Upper lobe of left lung (tissue), 6 donors: ENCODE results near the gene TMEM131L. TPM values are rescaled to one million over a fixed set of nuclear protein-coding genes. Genes with fewer than 3 reads are reported as not detected.

Experiments used
- ATAC-seq, 2 donors: fragments of 200-7000 bp; cut with Tn5 transposase; one replicate each; pipeline ENCODE4 v1.9.1; 2022; ENCODE audit warnings: mild to moderate bottlenecking in 2 of 2, moderate library complexity in 2 of 2; ENCODE audit not compliant: low FRiP score in 2 of 2
- DNase-seq, 2 donors: peaks; one replicate each; pipeline ENCODE4 v3.0.0-alpha.2; 2019 to 2020
- H3K27ac ChIP-seq, 4 donors: fragments of 200-600 bp; sonication (generic); one replicate each; pipeline ENCODE4 v1.5.1; 2016 to 2019
- H3K27me3 ChIP-seq, 4 donors: fragments of 200-600 bp; sonication (generic); one replicate each; pipeline ENCODE4 v1.5.1; 2017 to 2019
- H3K36me3 ChIP-seq, 4 donors: fragments of 200-600 bp; sonication (generic); one replicate each; pipeline ENCODE4 v1.5.1; 2016 to 2019
- H3K4me1 ChIP-seq, 4 donors: fragments of 200-600 bp; sonication (generic); one replicate each; pipeline ENCODE4 v1.5.1; 2018 to 2019
- H3K4me3 ChIP-seq, 4 donors: fragments of 200-600 bp; sonication (generic); one replicate each; pipeline ENCODE4 v1.5.1; 2017 to 2019; ENCODE audit warnings: mild to moderate bottlenecking in 2 of 4, moderate library complexity in 1 of 4
- H3K9me3 ChIP-seq, 4 donors: fragments of 200-600 bp; sonication (generic); one replicate each; pipeline ENCODE4 v1.5.1; 2018 to 2019
- EP300 ChIP-seq, 4 donors: sonication (generic); formaldehyde crosslinking; IDR thresholded peaks; one replicate each; pipeline ENCODE4 v1.5.1; 2017; ENCODE audit warnings: antibody characterized with exemption in 4 of 4, control low read depth in 2 of 4
- POLR2A ChIP-seq, 4 donors: fragments of 450-650 bp; IDR thresholded peaks; one replicate each; pipeline ENCODE4 v1.5.1; 2016 to 2017; ENCODE audit warnings: antibody characterized with exemption in 4 of 4, mild to moderate bottlenecking in 2 of 4
- POLR2AphosphoS5 ChIP-seq, 2 donors: sonication (generic); formaldehyde crosslinking; IDR thresholded peaks; one replicate each; pipeline ENCODE4 v1.5.1; 2017; ENCODE audit warnings: antibody characterized with exemption in 2 of 2
- WGBS, 2 donors: methylation state at CpG; one replicate each; pipeline ENCODE4 v1.1.5; 2017 to 2018; 5-methylcytosine and 5-hydroxymethylcytosine counted together
- total RNA-seq, 6 donors: library from RNA; depleted of rRNA in 4 of 6; stranded (reverse); fragments of >200 nt in 4 of 6; gene quantifications; one replicate each; pipeline versions ENCODE4 v1.1.0 to v1.2.1, GENCODE V29; 2016 to 2021
- TF ChIP-seq, protein P1 (sequence below), 6 experiments: fragments of 450-650 bp in 4 of 6; fragments of 200-600 bp in 2 of 6; sonication (generic) in 2 of 6; IDR thresholded peaks; one replicate each; pipeline ENCODE4 v1.5.1; 2016 to 2019; ENCODE audit warnings: antibody characterized with exemption in 6 of 6
- donor health status: DM: no; HTN: no; CAD: no; lungs with moderate emphysema.
- donor health status: DM: no; HTN: yes; CAD: no; lungs with severe emphysema.

Gene TMEM131L
- total RNA-seq, 6 donors from 2014 or later: 12.3 to 28.8 (median 19.5) TPM

DNA sequence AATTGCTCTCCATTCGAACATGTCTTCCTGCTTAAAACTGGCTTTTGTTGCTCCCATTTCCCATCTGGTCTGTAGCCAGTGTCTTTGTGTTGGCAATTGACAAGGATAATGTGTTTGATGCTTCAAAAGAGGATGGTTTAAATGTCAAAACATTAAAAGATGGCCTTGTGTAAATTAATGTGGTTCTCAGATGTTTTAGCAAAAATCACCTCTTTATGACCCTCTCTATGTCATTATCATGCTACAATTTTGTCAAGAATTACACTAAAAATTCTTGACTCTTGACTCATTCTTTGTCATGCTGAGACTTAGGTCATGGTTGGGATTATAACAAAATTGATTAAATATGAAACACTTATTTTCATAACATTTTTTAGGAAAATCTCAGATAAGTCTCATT is 47.4 kb downstream of the TMEM131L start:
- Histone ChIP-seq H3K4me3 (no peak overlapping the region), H3K36me3 (no peaks in the 10 kb centered on the region), H3K9me3 (no peaks in the 10 kb centered on the region), H3K27me3 (no peaks in the 10 kb centered on the region), H3K4me1 (peaks cover 6 to 12% (median 8%) of the 10 kb centered on the region in 4 donors), H3K27ac (no peak overlapping the region)
- ATAC-seq (peak in 1 of 2 donors; percentile 77), DNase-seq (no peak)
- WGBS, 2 donors: 25 to 50% methylated on average over 1 of the region's 1 CpG
- TF ChIP-seq POLR2A (IDR thresholded peaks at IDR 0.05): no peak
- TF ChIP-seq POLR2AphosphoS5 (IDR thresholded peaks at IDR 0.05): no peak
- TF ChIP-seq, protein P1, sequence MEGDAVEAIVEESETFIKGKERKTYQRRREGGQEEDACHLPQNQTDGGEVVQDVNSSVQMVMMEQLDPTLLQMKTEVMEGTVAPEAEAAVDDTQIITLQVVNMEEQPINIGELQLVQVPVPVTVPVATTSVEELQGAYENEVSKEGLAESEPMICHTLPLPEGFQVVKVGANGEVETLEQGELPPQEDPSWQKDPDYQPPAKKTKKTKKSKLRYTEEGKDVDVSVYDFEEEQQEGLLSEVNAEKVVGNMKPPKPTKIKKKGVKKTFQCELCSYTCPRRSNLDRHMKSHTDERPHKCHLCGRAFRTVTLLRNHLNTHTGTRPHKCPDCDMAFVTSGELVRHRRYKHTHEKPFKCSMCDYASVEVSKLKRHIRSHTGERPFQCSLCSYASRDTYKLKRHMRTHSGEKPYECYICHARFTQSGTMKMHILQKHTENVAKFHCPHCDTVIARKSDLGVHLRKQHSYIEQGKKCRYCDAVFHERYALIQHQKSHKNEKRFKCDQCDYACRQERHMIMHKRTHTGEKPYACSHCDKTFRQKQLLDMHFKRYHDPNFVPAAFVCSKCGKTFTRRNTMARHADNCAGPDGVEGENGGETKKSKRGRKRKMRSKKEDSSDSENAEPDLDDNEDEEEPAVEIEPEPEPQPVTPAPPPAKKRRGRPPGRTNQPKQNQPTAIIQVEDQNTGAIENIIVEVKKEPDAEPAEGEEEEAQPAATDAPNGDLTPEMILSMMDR (IDR thresholded peaks at IDR 0.05): no peak
- no peak for TF ChIP-seq EP300 (IDR thresholded peaks at IDR 0.05)

DNA sequence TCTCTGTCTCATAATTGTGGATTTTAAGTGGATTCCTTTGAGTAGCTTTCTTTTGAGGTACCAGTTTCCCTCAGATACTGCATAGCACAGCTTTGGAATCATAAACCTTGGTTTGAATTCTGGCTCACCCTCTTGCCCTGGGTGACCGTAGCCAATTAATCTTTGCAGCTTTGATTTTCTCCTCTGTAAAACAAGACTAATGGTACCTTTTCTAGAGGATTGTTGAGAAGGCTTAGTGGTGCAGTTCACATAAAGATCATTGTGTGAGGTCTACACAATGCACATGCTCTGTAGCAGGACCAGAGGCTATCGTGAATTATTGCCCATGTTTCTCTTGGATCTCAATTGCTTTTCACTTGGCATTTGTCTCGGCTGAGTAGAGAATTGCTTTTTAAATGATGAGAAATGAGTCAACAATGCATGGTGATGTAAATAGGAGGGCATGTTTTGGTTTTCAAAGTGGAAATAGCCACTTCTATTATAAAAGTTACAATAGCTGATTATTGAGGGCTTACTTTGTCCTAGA is 47.9 kb downstream of the TMEM131L start:
- WGBS, 2 donors: 89% methylated on average over 3 of the region's 3 CpGs
- Histone ChIP-seq H3K27me3 (no peaks in the 10 kb centered on the region), H3K36me3 (no peaks in the 10 kb centered on the region), H3K4me3 (no peak overlapping the region), H3K4me1 (peaks cover 8 to 12% (median 10%) of the 10 kb centered on the region in 4 donors), H3K9me3 (no peaks in the 10 kb centered on the region), H3K27ac (no peak overlapping the region)
- ATAC-seq: peak in 1 of 2 donors; percentile 56
- DNase-seq: no peak
- TF ChIP-seq EP300 (IDR thresholded peaks at IDR 0.05) (no peak), POLR2A (IDR thresholded peaks at IDR 0.05) (no peak), POLR2AphosphoS5 (IDR thresholded peaks at IDR 0.05) (no peak)
- TF ChIP-seq, protein P1 (IDR thresholded peaks at IDR 0.05): no peak

DNA sequence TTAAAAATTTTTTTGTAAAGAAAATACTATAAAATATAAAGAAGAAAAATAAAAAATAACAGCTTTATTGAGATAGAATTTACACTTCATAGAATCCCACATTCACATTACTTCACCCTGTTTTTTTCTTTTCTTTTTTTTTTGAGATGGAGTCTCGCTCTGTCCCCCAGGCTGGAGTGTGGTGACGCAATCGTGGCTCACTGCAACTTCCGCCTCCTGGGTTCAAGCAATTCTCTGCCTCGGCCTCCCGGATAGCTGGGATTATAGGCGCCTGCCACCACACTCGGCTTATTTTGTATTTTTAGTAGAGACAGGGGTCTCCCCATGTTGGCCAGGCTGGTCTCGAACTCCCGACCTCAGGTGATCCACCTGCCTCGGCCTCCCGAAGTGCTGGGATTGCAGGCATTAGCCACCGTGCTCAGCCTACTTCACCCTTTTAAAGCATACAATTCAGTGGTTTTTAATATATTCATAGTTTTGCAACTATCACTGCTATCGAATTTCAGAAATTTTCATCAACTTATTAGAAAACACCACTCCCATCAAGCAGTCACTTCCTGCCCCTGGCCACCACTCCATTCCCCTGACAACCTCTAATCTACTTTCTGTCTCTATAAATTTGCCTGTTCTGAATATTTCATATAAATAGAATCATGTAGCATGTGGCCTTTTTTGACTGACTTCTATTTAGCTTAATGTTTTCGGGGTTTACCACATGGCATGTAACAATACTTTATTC is 48.7 kb downstream of the TMEM131L start:
- Histone ChIP-seq H3K4me1 (peaks cover 8 to 17% (median 12%) of the 10 kb centered on the region in 4 donors), H3K36me3 (no peaks in the 10 kb centered on the region), H3K27ac (no peak overlapping the region), H3K4me3 (no peak overlapping the region), H3K27me3 (no peaks in the 10 kb centered on the region), H3K9me3 (no peaks in the 10 kb centered on the region)
- TF ChIP-seq EP300 (IDR thresholded peaks at IDR 0.05) (no peak), POLR2A (IDR thresholded peaks at IDR 0.05) (no peak), POLR2AphosphoS5 (IDR thresholded peaks at IDR 0.05) (no peak)
- TF ChIP-seq, protein P1 (IDR thresholded peaks at IDR 0.05): no peak
- 82 to 87% methylated on average over 15 of the region's 15 CpGs for WGBS, 2 donors
- DNase-seq (peak in 1 of 2 donors; percentile 39), ATAC-seq (no peak)

DNA sequence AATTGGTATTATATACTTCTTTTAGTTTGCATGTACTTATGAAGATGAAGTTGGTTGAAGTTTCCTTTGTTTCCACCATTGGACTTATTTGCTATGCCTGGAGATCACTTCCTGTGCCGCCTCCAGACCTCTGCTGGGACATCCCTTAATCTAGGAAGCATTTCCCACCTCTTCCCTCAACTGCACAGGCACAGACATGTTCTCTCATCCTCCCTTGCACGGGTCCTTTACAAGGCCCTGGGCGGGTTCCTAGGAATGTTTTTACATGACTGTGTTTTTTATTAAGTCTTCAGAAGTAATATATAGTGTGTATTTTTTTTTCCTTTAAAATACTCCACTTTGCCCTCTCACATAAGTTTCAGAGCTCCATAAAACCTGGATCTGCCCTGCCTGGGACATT is 51.0 kb downstream of the TMEM131L start:
- DNase-seq (no peak), ATAC-seq (no peak)
- Histone ChIP-seq H3K9me3 (no peaks in the 10 kb centered on the region), H3K4me1 (peaks cover 19 to 24% (median 19%) of the 10 kb centered on the region in 4 donors), H3K4me3 (no peak overlapping the region), H3K36me3 (no peaks in the 10 kb centered on the region), H3K27me3 (no peaks in the 10 kb centered on the region), H3K27ac (peak overlapping the region in 1 of 4 donors; percentile 70)
- no peak for TF ChIP-seq EP300 (IDR thresholded peaks at IDR 0.05)
- TF ChIP-seq, protein P1 (IDR thresholded peaks at IDR 0.05): no peak
- no peak for TF ChIP-seq POLR2A (IDR thresholded peaks at IDR 0.05)
- no peak for TF ChIP-seq POLR2AphosphoS5 (IDR thresholded peaks at IDR 0.05)
- WGBS, 2 donors: 91% methylated on average over 3 of the region's 3 CpGs
